ENCODE results near the gene NRTN. TPM values are rescaled to one million over a fixed set of nuclear protein-coding genes. Genes with fewer than 3 reads are reported as not detected.

NRTN gene, protein sequence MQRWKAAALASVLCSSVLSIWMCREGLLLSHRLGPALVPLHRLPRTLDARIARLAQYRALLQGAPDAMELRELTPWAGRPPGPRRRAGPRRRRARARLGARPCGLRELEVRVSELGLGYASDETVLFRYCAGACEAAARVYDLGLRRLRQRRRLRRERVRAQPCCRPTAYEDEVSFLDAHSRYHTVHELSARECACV
- not detected for total RNA-seq (2013)
- polyA plus RNA-seq (not detected), polyA minus RNA-seq (0.64 TPM in 1 of 2 replicates, not detected in the other), total RNA-seq (0 to 0.91 (median 0) reads per million in 11 experiments)

DNA sequence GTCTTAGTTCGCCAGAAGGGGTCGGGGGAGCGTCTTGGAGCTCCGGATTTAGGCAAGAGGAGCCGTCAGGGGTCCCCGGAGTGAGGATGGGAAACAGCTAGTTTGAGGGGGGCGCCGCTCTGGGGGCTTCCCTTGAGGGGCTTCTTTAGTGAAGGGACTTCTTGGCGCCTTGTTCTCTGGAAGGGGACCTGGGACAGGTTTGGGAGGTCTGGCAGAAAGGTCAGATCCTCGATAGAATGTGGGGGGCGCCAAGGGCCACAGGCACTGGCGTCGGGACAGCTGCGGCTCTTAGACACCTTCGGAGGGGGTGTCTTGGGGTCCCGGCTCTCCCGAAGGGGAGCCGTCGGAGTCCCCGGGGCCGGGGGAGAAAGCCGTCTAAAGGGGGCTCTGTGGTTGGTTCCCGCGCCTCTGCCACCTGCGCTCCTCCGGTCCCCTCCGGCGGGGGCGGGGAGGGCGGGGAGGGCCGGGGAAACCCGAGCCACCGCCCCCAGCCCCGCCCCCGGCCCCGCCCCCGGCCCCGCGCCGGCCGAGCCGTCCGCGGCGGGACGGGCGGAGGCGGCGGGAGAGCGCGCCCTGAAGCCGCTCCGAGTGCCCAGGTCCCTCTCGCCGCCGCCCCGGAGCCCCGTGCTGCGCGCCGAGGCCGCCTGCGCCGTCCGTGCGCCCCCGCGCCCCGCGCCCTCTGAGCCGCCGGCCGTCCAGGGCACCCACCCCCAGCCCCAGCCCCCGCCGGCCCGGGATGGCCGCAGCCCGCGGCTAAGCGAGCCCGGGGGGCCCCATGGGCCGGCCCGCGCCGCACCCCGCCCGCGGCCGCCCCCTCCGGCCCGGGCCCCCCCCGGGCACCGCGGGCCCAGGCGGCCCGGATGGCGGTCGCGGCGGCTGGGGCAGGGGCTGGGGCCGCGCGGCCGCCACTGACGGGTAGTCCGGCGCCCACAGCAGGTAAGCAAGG is at the start of gene NRTN:
Gene NRTN, plus strand, starts transcription at position 552 of the 946 bp plus-strand sequence. CDS start 19,099 bp downstream, outside the sequence.
- Mint-ChIP-seq H3K27me3 (ENCODE audit: low read depth in 3 of 3) (peaks cover 55 to 76% (median 71%) of the 10 kb centered on the region in 3 donors), H3K4me3 (peak within 1 kb of the TSS; percentile 60 to 86), H3K36me3 (peaks cover 0 to 6% of the 10 kb centered on the region in 2 donors), H3K27ac (peak within 1 kb of the TSS in 2 of 7 donors; percentile 63 to 65), H3K4me1 (peaks cover 23% of the 10 kb centered on the region), H3K9me3 (peaks cover 0 to 22% (median 13%) of the 10 kb centered on the region in 7 donors)
- no peaks in the 10 kb centered on the region for H3K36me3 ChIP-seq (replicated peaks in 1 of 2; ENCODE audit: control insufficient read depth in 1 of 2, insufficient read depth in 2 of 2, low read length in 2 of 2)
- H3K4me3 ChIP-seq (replicated peaks in 1 of 3; ENCODE audit: low read depth in 2 of 3, low read length in 3 of 3) = peak within 1 kb of the TSS in 1 of 3 experiments; percentile 67
- peaks cover 10 to 50% of the 10 kb centered on the region in 2 donors for H3K27me3 ChIP-seq (ENCODE audit: control insufficient read depth in 2 of 2, insufficient read depth in 2 of 2, low read length in 2 of 2)
- intact Hi-C loops (cut with micrococcal nuclease) = loop anchor here (5.0 to 10.0 kb wide), 3 partner anchors 88 to 220 kb away; no protein-coding TSS in a partner anchor
- H2AFZ ChIP-seq (ENCODE audit: insufficient read depth, low read depth, low read length, poor library complexity, severe bottlenecking) = peak within 1 kb of the TSS; percentile 74
- under 1% methylated on average over 98 of the region's 107 CpGs for WGBS (ENCODE audit: insufficient coverage)
- H3K4me2 ChIP-seq (replicated peaks; ENCODE audit: extremely low read depth, low read length, poor library complexity, severe bottlenecking) = peak within 1 kb of the TSS; percentile 77
- H3K9ac ChIP-seq (ENCODE audit: insufficient read depth, low read length, poor library complexity, severe bottlenecking) = no peak within 1 kb of the TSS
- no peaks in the 10 kb centered on the region for H3K79me2 ChIP-seq (ENCODE audit: insufficient read depth, low read length)
- DNase-seq = no peak
- TF ChIP-seq, protein P1, sequence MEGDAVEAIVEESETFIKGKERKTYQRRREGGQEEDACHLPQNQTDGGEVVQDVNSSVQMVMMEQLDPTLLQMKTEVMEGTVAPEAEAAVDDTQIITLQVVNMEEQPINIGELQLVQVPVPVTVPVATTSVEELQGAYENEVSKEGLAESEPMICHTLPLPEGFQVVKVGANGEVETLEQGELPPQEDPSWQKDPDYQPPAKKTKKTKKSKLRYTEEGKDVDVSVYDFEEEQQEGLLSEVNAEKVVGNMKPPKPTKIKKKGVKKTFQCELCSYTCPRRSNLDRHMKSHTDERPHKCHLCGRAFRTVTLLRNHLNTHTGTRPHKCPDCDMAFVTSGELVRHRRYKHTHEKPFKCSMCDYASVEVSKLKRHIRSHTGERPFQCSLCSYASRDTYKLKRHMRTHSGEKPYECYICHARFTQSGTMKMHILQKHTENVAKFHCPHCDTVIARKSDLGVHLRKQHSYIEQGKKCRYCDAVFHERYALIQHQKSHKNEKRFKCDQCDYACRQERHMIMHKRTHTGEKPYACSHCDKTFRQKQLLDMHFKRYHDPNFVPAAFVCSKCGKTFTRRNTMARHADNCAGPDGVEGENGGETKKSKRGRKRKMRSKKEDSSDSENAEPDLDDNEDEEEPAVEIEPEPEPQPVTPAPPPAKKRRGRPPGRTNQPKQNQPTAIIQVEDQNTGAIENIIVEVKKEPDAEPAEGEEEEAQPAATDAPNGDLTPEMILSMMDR (IDR thresholded peaks at IDR 0.05) = no peak
- no peak within 1 kb of the TSS for H3K27ac ChIP-seq (ENCODE audit: low read depth in 1 of 2, low read length in 2 of 2)
- peaks cover 15 to 16% of the 10 kb centered on the region in 2 donors for H3K4me1 ChIP-seq (ENCODE audit: control insufficient read depth in 1 of 2, insufficient read depth in 2 of 2, low read length in 2 of 2)
- peaks cover 10 to 17% of the 10 kb centered on the region in 2 donors for H3K9me3 ChIP-seq (replicated peaks in 1 of 2; ENCODE audit: control insufficient read depth in 1 of 2, insufficient read depth in 1 of 2, low read length in 2 of 2)
- no peaks in the 10 kb centered on the region for H4K20me1 ChIP-seq (ENCODE audit: insufficient read depth, low read length)

DNA sequence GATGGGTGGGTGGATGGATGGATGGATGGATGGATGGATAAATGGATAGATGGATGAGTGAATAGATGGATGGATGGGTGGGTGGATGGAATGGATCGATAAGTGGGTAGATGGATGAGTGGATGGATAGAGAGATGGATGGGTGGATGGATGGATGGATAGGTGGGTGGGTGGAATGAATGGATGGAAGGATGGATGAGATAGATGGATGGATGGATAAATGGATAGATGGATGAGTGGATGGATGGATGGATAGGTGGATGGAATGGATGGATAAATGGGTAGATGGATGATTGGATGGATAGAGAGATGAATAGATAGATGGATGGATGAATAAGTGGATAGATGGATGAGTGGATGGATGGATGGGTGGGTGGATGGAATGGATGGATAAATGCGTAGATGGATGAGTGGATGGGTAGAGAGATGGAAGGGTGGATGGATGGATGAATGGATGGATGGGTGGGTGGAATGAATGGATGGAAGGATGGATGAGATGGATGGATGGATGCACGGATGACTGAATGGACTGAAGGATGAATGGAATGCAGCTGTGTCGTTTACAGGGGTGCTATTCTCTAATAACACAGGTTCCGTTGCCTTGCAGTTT is 42.2 kb upstream of the NRTN start:
- Mint-ChIP-seq H3K9me3 (peaks cover 0 to 8% (median 1%) of the 10 kb centered on the region in 7 donors), H3K4me1 (no peaks in the 10 kb centered on the region), H3K27me3 (ENCODE audit: low read depth in 3 of 3) (peaks cover 2 to 9% (median 3%) of the 10 kb centered on the region in 3 donors), H3K36me3 (no peaks in the 10 kb centered on the region), H3K4me3 (peak overlapping the region in 1 of 2 donors; percentile 5), H3K27ac (no peak overlapping the region)
- Histone ChIP-seq H4K20me1 (ENCODE audit: insufficient read depth, low read length) (no peaks in the 10 kb centered on the region), H3K36me3 (replicated peaks in 1 of 2; ENCODE audit: control insufficient read depth in 1 of 2, insufficient read depth in 2 of 2, low read length in 2 of 2) (no peaks in the 10 kb centered on the region), H3K27ac (ENCODE audit: low read depth in 1 of 2, low read length in 2 of 2) (no peak overlapping the region), H3K4me2 (replicated peaks; ENCODE audit: extremely low read depth, low read length, poor library complexity, severe bottlenecking) (no peak overlapping the region), H3K27me3 (ENCODE audit: control insufficient read depth in 2 of 2, insufficient read depth in 2 of 2, low read length in 2 of 2) (no peaks in the 10 kb centered on the region), H3K79me2 (ENCODE audit: insufficient read depth, low read length) (no peaks in the 10 kb centered on the region), H3K4me3 (replicated peaks in 1 of 3; ENCODE audit: low read depth in 2 of 3, low read length in 3 of 3) (no peak overlapping the region), H3K9me3 (replicated peaks in 1 of 2; ENCODE audit: control insufficient read depth in 1 of 2, insufficient read depth in 1 of 2, low read length in 2 of 2) (no peaks in the 10 kb centered on the region), H3K9ac (ENCODE audit: insufficient read depth, low read length, poor library complexity, severe bottlenecking) (no peak overlapping the region), H3K4me1 (ENCODE audit: control insufficient read depth in 1 of 2, insufficient read depth in 2 of 2, low read length in 2 of 2) (no peaks in the 10 kb centered on the region), H2AFZ (ENCODE audit: insufficient read depth, low read depth, low read length, poor library complexity, severe bottlenecking) (no peak overlapping the region)
- no peak for DNase-seq
- TF ChIP-seq, protein P1 (IDR thresholded peaks at IDR 0.05) = no peak
- intact Hi-C loops (cut with micrococcal nuclease) = no loop called here
- 97% methylated on average over 2 of the region's 5 CpGs for WGBS (ENCODE audit: insufficient coverage)
